ENCODE data around the gene INTS11.

The INTS11 gene

GRCh38 chr1:1358433-1359271 is 34.2 kb upstream of the INTS11 start, which contains the start of gene MXRA8:
TSS of gene MXRA8 (minus strand) at chr1:1358555. CDS start at chr1:1358504, 51 bp downstream.
- in situ Hi-C loops (cut with HindIII; ENCODE audit: low sequenced_read_pairs), result no loop called here

- in situ Hi-C loops (cut with HindIII; ENCODE audit: low sequenced_read_pairs), result no loop called here
Measured at GRCh38 chr1:1357871-1358432, 33.5 kb upstream of the INTS11 start.

- in situ Hi-C loops (cut with HindIII; ENCODE audit: low sequenced_read_pairs), result no loop called here
Measured at GRCh38 chr1:1356796-1357401, 32.4 kb upstream of the INTS11 start.

GRCh38 chr1:1356166-1356795 is 31.8 kb upstream of the INTS11 start:
- in situ Hi-C loops (cut with HindIII; ENCODE audit: low sequenced_read_pairs), result no loop called here

GRCh38 chr1:1355416-1355815 is 31.0 kb upstream of the INTS11 start:
- in situ Hi-C loops (cut with HindIII; ENCODE audit: low sequenced_read_pairs), result no loop called here

GRCh38 chr1:1354271-1355247 is 30.1 kb upstream of the INTS11 start:
- in situ Hi-C loops (cut with HindIII; ENCODE audit: low sequenced_read_pairs), result no loop called here

- in situ Hi-C loops (cut with HindIII; ENCODE audit: low sequenced_read_pairs), result no loop called here
Measured at GRCh38 chr1:1353389-1354151, 29.1 kb upstream of the INTS11 start.

GRCh38 chr1:1352786-1353388 is 28.4 kb upstream of the INTS11 start:
- in situ Hi-C loops (cut with HindIII; ENCODE audit: low sequenced_read_pairs), result no loop called here

GRCh38 chr1:1351511-1352427 is 27.3 kb upstream of the INTS11 start:
- in situ Hi-C loops (cut with HindIII; ENCODE audit: low sequenced_read_pairs), result no loop called here

- in situ Hi-C loops (cut with HindIII; ENCODE audit: low sequenced_read_pairs), result no loop called here
Measured at GRCh38 chr1:1349256-1350012, 25.0 kb upstream of the INTS11 start, which contains the start of gene DVL1. TSS of gene DVL1 (minus strand) at chr1:1349418. CDS start at chr1:1349065, 353 bp downstream.

- in situ Hi-C loops (cut with HindIII; ENCODE audit: low sequenced_read_pairs), result no loop called here
Measured at GRCh38 chr1:1348420-1349255, 24.2 kb upstream of the INTS11 start.

GRCh38 chr1:1347663-1348419 is 23.4 kb upstream of the INTS11 start:
- in situ Hi-C loops (cut with HindIII; ENCODE audit: low sequenced_read_pairs), result no loop called here

GRCh38 chr1:1347026-1347595 is 22.7 kb upstream of the INTS11 start:
- in situ Hi-C loops (cut with HindIII; ENCODE audit: low sequenced_read_pairs), result no loop called here

GRCh38 chr1:1346501-1346890 is 22.0 kb upstream of the INTS11 start:
- in situ Hi-C loops (cut with HindIII; ENCODE audit: low sequenced_read_pairs), result no loop called here

- in situ Hi-C loops (cut with HindIII; ENCODE audit: low sequenced_read_pairs), result no loop called here
Measured at GRCh38 chr1:1345860-1346500, 21.5 kb upstream of the INTS11 start.
